NCI-H460 (cell line): ENCODE results near the gene ANKRD28. TPM values are rescaled to one million over a fixed set of nuclear protein-coding genes. Genes with fewer than 3 reads are reported as not detected.

Source experiments
- DNase-seq: peaks from one replicate; pipeline ENCODE4 v3.0.0-alpha.2; 2016; ENCODE audit warnings: low read depth; ENCODE audit errors: extremely low read depth
- total RNA-seq: library from RNA; depleted of rRNA; stranded (reverse); fragments of >200 nt; shearing (Covaris generic); gene quantifications from 2 replicates; pipeline ENCODE4 v1.2.3, GENCODE V29; 2014

Gene ANKRD28
- total RNA-seq, 1 experiment from 2014 or later: 58.2 TPM

- DNase-seq: no peak
Observed at GRCh38 chr3:15728766-15729165, 69.0 kb downstream of the ANKRD28 start.

DNA sequence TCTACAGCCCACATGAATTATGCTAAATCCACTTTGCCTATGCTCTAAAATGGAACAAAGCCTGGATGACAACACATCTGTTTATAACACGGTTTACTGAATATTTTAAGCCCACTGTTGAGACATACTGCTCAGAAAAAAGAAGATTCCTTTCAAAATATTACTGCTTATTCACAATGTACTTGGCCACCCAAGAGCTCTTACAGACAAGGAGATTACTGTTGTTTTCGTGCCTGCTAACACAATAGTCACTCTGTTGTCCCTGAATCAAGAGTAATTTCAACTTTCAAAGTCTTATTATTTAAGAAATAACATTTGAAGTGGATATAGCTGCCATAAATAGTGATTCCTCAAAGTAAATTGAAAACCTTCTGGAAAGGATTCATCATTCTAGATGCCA lies 70.9 kb downstream of the ANKRD28 start:
- DNase-seq: no peak

DNA sequence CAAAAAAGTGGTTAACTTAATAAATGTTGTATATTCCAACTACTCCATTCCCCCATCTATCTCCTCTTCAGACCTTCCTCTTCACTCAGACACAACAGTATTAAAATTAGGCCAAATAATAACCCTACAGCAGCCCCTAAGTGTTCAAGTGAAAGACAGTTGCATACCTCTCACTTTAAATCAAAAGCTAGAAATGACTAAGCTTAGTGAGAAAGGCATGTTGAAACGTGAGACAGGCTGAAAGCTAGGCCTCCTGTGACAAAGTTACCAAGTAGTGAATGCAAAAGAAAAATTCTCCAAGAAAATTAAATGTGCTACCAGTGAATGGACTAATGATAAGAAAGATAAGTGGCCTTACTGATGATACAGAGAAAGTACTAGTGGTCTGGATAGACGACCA lies 71.7 kb downstream of the ANKRD28 start:
- no peak for DNase-seq

DNA sequence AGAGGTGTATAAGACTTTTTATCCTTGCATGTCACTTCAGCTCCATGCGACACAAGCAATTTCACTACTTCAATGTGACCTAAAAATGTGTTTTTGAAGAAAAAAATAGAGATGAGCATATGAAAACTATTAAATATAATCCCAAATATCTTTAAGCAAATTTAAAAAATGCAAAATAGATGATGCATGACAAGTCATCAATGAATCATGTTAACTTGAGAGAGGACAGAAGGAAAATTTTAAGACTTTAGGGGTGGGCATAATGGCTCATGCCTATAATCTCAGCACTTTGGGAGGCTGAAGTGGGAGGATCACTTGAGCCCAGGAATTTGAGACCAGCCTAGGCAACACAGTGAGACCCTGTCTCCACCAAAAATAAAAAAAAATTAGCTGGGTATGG lies 73.3 kb downstream of the ANKRD28 start:
- DNase-seq: no peak

- DNase-seq: no peak
Observed at GRCh38 chr3:15723624-15723884, 74.2 kb downstream of the ANKRD28 start.

DNA sequence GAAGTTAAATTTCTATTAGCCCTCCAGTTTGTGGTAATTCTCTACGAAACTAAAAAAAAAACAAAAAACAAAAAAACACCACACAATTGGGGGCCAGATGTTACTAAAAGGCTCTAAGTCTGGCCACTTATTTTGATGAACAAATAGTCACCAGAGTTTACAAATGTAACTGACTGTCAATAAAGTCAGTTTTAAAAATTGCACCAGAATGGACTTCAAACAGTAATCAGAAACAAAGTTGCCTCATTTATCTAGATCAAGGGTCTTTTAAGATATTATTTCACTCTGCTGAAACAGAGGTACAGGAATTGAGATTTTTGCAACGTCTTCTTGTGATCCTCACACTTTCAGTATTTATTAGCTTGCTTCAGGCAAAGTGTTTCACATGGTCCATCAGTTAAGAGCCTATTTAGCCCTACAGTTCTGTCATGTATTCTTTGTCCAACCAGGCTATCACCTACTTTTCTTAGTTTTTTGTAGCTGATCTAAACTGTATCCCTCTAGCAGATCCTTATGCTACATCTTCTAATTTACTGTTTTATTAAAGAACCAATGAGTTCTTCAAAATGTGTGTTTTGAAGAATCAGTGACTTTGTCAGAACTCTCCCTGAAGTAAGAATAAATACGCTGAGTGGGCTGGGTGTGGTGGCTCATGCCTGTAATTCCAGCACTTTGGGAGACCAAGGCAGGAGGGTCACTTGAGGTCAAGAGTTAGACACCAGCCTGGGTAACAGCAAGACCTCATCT lies 74.7 kb downstream of the ANKRD28 start:
- no peak for DNase-seq

GRCh38 chr3:15716178-15716577 lies 81.6 kb downstream of the ANKRD28 start:
- DNase-seq: no peak

DNA sequence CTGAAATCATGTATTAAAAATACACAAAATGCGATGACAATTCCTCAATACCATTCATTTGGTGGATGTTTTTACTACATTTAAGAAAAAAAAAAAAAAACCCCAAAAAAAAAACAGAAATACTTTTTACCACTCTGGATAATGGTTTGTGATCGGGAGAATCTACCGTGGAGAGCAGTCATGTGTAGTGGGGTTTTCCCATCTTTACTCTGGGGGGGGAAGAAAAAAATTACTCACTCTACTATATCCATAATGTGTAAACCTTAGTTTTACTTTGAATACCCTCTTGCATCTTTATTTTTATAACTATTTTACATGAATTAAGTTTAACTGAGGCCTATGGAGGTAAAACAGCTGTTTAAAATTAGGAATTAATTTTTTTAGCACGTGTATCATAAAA lies 83.3 kb downstream of the ANKRD28 start:
- DNase-seq: no peak

DNA sequence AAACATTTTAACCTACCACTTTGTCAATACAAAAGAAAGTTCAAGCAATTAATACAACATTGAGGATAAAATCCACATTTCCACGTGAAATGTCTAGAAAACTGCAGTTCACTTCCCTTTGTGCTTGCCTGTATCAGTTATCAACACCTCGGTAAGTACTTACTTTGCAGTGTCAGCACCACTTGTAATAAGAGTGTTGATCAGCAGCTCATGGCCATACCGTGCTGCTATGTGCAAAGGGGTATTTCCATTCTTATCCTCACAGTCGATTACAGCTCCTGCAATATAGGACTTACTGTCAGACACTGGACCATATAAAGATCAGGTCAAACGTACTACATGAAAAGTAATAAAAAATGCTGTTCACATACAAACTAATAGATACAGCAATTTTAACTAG lies 84.4 kb downstream of the ANKRD28 start:
- no peak for DNase-seq

GRCh38 chr3:15711281-15711680 lies 86.5 kb downstream of the ANKRD28 start:
- no peak for DNase-seq

DNA sequence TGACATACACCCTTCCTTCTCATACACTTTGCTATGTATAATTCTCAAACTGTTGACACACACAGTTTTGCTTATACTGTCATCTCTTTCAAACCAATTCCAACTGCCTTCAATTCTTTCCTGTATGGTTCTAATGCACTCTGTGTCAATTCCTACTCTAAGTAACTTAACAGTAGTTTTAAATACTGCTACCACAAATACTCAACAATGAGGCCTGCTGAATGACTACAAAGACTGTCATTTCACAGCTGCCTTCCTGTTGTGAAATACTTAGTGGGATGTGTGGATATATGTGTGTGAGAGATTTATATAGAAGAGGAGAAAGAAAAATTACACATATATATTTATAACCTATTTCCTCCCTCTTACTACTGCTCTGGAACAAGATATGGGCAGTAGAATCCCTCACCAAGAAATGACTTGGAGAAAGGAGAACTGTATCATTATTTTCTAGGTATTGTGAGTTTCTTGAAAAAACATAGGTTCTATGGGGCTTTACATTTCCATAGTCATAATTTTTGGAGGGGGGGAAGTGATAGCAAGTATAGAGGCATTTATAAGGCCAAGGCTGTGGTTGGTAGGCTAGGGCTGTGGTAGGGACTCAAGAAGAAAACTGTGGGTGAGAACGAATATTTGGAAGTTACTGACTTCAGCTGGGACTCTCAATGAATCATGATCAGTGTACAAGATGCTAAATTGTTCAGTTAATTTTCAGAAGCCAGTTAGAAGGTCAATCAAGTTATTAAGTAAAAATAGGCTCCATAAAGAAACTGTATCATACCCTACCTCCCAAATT lies 88.7 kb downstream of the ANKRD28 start:
- no peak for DNase-seq

GRCh38 chr3:15707779-15708178 lies 90.0 kb downstream of the ANKRD28 start:
- no peak for DNase-seq

DNA sequence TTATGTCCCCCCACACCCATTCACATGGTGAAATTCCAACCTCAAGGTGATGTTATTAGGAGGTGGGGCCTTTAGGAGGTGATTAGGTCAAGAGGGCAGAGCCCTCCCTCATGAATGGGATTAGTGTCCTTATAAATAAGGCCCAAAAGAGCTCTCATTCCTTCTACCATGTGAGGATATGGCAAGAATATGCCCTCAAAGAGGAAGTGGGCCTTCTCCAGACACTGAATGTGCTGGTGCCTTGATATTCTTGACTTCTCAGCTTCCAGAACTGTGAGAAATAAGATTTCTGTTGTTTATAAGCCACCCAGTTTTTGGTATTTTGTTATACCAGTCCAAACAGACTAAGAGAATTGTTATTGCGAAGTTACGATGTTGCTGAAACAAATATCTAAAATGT lies 94.4 kb downstream of the ANKRD28 start:
- DNase-seq: no peak

GRCh38 chr3:15694628-15695027 lies 103.2 kb downstream of the ANKRD28 start:
- DNase-seq: no peak

DNA sequence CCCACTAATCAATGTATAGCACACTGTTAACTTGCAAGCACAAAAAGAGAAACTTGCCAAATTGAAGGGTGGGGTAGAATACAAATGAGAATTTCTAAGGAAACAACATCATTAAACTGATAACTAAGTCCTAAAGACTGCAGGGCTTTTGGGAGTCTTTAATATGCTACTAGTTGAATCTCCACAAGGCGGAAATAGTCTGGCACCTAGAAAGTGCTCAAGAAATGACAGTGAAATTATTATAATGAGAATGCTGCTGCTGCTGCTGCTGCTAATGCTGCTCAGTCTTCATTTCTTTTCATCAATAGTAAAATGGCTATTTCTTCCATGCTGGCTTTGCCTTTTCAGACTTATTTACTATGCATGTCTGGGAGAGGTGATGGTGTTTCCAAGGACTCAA lies 104.4 kb downstream of the ANKRD28 start:
- DNase-seq: no peak

DNA sequence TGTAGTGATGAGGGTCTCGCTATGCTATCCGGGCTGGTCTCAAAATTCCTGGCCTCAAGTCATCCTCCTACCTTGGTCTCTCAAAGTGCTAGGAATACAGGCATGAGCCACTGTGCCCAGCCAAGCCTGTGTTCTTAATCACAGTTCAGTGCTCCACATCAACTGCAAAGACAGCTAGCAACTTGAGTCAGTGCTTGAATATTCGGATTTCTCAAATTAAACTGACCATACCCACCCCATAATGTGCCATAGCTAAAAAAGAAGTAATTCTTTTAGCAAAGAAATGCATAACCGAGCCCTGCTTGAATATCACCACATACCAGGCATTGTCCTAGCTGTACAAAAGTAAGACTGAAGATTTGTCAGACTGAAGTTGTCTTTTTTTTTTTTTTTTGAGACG lies 107.0 kb downstream of the ANKRD28 start:
- DNase-seq: no peak

DNA sequence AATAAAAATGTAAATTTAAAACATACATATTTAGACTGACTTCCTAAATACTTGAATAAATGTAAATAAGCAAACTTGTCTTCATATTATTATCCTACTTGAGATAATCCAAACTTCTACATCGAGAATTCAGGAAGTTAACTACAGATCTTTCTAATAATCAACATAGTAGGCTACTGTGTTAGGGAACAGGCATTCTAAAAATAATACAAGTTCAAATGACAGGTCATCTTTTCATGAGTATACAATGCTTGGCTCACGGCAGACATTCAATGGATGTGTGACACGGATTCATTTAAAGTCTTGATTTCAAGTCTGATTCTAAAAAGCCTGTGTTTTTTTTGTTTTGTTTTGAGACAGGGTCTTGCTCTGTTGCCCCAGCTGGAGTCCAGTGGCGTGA lies 107.5 kb downstream of the ANKRD28 start:
- DNase-seq: no peak

- no peak for DNase-seq
Observed at GRCh38 chr3:15685927-15686326, 111.9 kb downstream of the ANKRD28 start.

DNA sequence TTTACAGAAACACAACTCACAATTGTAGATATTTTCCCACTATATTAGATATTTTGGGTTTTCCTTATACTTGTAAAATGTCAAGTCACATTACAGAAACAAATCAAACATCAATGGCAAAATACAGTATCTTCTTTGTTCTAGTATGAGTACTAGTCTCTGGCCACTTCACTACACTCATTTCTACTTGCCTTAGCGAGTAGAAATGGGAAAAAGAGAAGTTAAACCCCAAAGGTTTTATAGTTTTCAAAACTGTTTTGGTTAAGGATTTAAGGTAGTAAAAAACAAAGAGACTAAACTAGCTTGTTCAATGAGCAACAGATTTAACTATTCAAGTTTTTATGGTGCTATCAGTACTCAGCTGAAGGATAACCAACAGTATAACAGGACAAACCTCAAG lies 114.5 kb downstream of the ANKRD28 start:
- no peak for DNase-seq

DNA sequence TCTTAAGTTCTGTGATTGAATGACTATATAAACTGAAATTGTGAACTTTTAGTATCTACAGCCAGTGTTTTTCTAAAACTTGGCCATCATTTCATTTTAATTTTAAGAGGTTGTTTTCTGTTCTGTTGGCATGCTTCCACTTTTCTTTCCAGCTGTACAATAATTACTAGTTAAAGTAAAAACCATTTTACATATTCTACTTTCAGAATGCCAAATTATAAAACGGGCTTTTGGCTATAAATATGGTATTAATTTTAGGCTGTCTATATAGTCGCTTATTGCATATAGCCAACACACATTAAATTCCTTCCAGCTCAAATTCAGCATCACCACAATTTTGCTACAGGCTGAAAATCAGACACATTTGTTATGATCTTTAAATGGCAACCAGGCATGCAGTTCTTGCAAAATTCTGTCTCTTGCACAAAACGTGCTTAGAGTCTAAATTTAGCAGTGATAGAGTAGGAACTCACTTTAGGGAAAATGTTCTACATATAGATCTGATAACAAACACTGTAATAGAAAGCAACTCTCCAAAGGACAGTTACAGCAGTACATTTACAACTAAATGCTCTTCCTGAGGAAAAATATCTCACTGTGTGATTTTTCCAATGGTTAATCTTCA lies 115.1 kb downstream of the ANKRD28 start:
- DNase-seq: no peak

GRCh38 chr3:15681668-15682067 lies 116.1 kb downstream of the ANKRD28 start:
- no peak for DNase-seq

GRCh38 chr3:15679306-15679705 lies 118.5 kb downstream of the ANKRD28 start:
- no peak for DNase-seq
